ENCODE results near the gene USP35. TPM values are rescaled to one million over a fixed set of nuclear protein-coding genes. Genes with fewer than 3 reads are reported as not detected.

USP35 gene
- total RNA-seq, 1 experiment from 2014 or later, result 6.0 TPM

DNA sequence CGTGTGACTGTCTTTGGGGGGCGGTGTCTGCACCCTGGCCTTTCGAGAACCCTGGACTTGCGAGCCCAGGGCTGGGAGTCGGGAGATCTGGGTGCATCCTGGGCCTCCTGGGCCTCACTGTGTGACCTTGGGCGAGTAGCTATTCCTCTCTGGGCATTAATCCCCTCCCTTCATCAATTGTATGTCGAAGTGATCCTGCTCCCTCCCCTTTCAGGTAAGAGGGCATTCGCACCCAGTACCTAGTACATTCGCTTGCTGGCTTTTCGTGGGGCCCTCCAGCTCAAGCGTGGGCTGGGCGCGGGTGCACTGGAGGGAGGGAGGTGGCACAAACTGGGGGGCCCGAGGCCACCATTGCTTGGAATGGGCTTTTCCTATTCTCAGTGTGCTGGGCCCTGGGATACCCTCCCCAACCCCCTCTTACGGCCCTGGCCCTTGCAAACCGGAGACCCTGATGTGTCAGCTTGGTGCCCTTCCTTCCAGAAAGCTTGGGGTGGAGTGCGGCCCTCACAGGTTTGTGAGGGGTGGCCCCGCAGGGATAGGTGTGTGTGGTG is 530 bp downstream of the USP35 start:
- CTCF ChIA-PET, result no interaction called here
- intact Hi-C loops (cut with micrococcal nuclease), result no loop called here
- no peak for TF ChIP-seq FOSL1 (IDR thresholded peaks at IDR 0.05; ENCODE audit: low read depth)
- TF ChIP-seq ZFX (IDR thresholded peaks at IDR 0.05), result peak; percentile 46; the same call in 1 of the 2 replicates

DNA sequence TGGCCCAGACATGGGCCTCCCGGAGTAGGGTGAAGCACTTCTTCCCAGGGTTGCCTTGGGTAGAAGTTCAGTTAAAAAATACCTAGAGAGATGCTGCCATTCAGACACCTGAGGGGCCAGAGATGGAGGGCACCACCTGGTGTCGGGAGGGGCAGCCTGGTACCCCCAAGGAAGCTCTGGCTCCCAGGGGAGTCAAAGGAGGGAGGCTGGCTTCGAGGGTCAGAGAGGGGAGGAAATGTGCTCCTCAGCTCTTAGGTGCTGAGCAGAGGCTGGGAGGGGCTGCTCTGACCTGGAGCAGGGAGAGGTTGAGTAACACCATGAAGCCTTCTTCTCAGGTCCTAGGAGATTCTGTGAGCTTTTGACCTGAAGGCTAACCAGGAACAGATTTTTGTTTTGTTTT is 1.1 kb downstream of the USP35 start:
- ChIA-PET RAD21 (ENCODE audit: low non-redundant PET in 1 of 2, low total read pairs in 2 of 2, uncharacterized antibody in 2 of 2, unreplicated experiment in 2 of 2) (no interaction called here), CTCF (no interaction called here), POLR2A (no interaction called here)
- Histone ChIP-seq H3K4me1 (ENCODE audit: control insufficient read depth in 1 of 2, insufficient read depth in 2 of 2, low read length in 2 of 2) (peaks cover 8 to 48% of the 10 kb centered on the region in 2 experiments), H4K20me1 (ENCODE audit: insufficient read depth) (no peaks in the 10 kb centered on the region), H3K79me2 (ENCODE audit: insufficient read depth, low read length) (no peaks in the 10 kb centered on the region), H3K9ac (ENCODE audit: low read length) (no peak overlapping the region), H3K27ac (ENCODE audit: low read depth, low read length) (no peak overlapping the region), H3K9me3 (ENCODE audit: control insufficient read depth in 1 of 2, insufficient read depth in 1 of 2, low read depth in 1 of 2, low read length in 2 of 2) (no peaks in the 10 kb centered on the region), H3K36me3 (ENCODE audit: control insufficient read depth in 1 of 2, insufficient read depth in 2 of 2, low read length in 2 of 2) (no peaks in the 10 kb centered on the region), H3K4me2 (ENCODE audit: low read length) (peak overlapping the region; percentile 88), H2AFZ (ENCODE audit: low read depth, low read length, poor library complexity, severe bottlenecking) (no peak overlapping the region), H3K9me2 (ENCODE audit: insufficient read depth) (no peaks in the 10 kb centered on the region), H3K4me3 (replicated peaks in 1 of 2; ENCODE audit: low read depth in 1 of 2, low read length in 2 of 2) (peak overlapping the region; percentile 66 to 80; a peak in 2 of 4 replicates), H3K27me3 (ENCODE audit: insufficient read depth, low read length) (no peaks in the 10 kb centered on the region)
- ATAC-seq (no peak), DNase-seq (ENCODE audit: low read depth, low spot score) (no peak)
- BruUV-seq (replicated peaks), result no TSS peak
- no peak for TF ChIP-seq ELF1 (IDR thresholded peaks at IDR 0.05; ENCODE audit: borderline replicate concordance, low read depth)
- no peak for TF ChIP-seq CBX3 (IDR thresholded peaks at IDR 0.05; ENCODE audit: low read depth)
- TF ChIP-seq EGR1 (IDR thresholded peaks at IDR 0.05; ENCODE audit: low read depth), result no peak
- no peak for TF ChIP-seq RAD21 (IDR thresholded peaks at IDR 0.05; ENCODE audit: low read depth)
- TF ChIP-seq, protein P1, sequence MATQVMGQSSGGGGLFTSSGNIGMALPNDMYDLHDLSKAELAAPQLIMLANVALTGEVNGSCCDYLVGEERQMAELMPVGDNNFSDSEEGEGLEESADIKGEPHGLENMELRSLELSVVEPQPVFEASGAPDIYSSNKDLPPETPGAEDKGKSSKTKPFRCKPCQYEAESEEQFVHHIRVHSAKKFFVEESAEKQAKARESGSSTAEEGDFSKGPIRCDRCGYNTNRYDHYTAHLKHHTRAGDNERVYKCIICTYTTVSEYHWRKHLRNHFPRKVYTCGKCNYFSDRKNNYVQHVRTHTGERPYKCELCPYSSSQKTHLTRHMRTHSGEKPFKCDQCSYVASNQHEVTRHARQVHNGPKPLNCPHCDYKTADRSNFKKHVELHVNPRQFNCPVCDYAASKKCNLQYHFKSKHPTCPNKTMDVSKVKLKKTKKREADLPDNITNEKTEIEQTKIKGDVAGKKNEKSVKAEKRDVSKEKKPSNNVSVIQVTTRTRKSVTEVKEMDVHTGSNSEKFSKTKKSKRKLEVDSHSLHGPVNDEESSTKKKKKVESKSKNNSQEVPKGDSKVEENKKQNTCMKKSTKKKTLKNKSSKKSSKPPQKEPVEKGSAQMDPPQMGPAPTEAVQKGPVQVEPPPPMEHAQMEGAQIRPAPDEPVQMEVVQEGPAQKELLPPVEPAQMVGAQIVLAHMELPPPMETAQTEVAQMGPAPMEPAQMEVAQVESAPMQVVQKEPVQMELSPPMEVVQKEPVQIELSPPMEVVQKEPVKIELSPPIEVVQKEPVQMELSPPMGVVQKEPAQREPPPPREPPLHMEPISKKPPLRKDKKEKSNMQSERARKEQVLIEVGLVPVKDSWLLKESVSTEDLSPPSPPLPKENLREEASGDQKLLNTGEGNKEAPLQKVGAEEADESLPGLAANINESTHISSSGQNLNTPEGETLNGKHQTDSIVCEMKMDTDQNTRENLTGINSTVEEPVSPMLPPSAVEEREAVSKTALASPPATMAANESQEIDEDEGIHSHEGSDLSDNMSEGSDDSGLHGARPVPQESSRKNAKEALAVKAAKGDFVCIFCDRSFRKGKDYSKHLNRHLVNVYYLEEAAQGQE (IDR thresholded peaks at IDR 0.05; ENCODE audit: low read depth), result no peak
- TF ChIP-seq, protein P2, sequence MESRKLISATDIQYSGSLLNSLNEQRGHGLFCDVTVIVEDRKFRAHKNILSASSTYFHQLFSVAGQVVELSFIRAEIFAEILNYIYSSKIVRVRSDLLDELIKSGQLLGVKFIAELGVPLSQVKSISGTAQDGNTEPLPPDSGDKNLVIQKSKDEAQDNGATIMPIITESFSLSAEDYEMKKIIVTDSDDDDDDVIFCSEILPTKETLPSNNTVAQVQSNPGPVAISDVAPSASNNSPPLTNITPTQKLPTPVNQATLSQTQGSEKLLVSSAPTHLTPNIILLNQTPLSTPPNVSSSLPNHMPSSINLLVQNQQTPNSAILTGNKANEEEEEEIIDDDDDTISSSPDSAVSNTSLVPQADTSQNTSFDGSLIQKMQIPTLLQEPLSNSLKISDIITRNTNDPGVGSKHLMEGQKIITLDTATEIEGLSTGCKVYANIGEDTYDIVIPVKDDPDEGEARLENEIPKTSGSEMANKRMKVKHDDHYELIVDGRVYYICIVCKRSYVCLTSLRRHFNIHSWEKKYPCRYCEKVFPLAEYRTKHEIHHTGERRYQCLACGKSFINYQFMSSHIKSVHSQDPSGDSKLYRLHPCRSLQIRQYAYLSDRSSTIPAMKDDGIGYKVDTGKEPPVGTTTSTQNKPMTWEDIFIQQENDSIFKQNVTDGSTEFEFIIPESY (IDR thresholded peaks at IDR 0.05; ENCODE audit: extremely low read depth, insufficient replicate concordance, low read length), result no peak
- TF ChIP-seq ZNF274 (IDR thresholded peaks at IDR 0.05; ENCODE audit: low read depth, low read length), result no peak
- TF ChIP-seq, protein P3, sequence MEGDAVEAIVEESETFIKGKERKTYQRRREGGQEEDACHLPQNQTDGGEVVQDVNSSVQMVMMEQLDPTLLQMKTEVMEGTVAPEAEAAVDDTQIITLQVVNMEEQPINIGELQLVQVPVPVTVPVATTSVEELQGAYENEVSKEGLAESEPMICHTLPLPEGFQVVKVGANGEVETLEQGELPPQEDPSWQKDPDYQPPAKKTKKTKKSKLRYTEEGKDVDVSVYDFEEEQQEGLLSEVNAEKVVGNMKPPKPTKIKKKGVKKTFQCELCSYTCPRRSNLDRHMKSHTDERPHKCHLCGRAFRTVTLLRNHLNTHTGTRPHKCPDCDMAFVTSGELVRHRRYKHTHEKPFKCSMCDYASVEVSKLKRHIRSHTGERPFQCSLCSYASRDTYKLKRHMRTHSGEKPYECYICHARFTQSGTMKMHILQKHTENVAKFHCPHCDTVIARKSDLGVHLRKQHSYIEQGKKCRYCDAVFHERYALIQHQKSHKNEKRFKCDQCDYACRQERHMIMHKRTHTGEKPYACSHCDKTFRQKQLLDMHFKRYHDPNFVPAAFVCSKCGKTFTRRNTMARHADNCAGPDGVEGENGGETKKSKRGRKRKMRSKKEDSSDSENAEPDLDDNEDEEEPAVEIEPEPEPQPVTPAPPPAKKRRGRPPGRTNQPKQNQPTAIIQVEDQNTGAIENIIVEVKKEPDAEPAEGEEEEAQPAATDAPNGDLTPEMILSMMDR (IDR thresholded peaks at IDR 0.05 in 2 of 3, conservative IDR thresholded peaks at IDR 0.05 in 1 of 3; ENCODE audit: borderline replicate concordance in 1 of 3, insufficient read depth in 1 of 3, low read depth in 2 of 3, low read length in 2 of 3), result no peak
- intact Hi-C loops (cut with micrococcal nuclease), result no loop called here

More for the DNA sequence above, 530 bp downstream of the USP35 start:
- H3K9ac ChIP-seq (ENCODE audit: low read length), result peak overlapping the region; percentile 64
- peak overlapping the region; percentile 88 for H3K4me2 ChIP-seq (ENCODE audit: low read length)
- ATAC-seq (peak; percentile 3), DNase-seq (ENCODE audit: low read depth, low spot score) (no peak)
- H4K20me1 ChIP-seq (ENCODE audit: insufficient read depth), result no peaks in the 10 kb centered on the region
- no peaks in the 10 kb centered on the region for H3K9me3 ChIP-seq (ENCODE audit: control insufficient read depth in 1 of 2, insufficient read depth in 1 of 2, low read depth in 1 of 2, low read length in 2 of 2)
- H2AFZ ChIP-seq (ENCODE audit: low read depth, low read length, poor library complexity, severe bottlenecking), result no peak overlapping the region
- no peaks in the 10 kb centered on the region for H3K79me2 ChIP-seq (ENCODE audit: insufficient read depth, low read length)
- H3K4me1 ChIP-seq (ENCODE audit: control insufficient read depth in 1 of 2, insufficient read depth in 2 of 2, low read length in 2 of 2), result peaks cover 8 to 42% of the 10 kb centered on the region in 2 experiments
- H3K36me3 ChIP-seq (ENCODE audit: control insufficient read depth in 1 of 2, insufficient read depth in 2 of 2, low read length in 2 of 2), result no peaks in the 10 kb centered on the region
- no peaks in the 10 kb centered on the region for H3K9me2 ChIP-seq (ENCODE audit: insufficient read depth)
- H3K4me3 ChIP-seq (replicated peaks in 1 of 2; ENCODE audit: low read depth in 1 of 2, low read length in 2 of 2), result peak overlapping the region; percentile 66 to 80
- POLR2A ChIA-PET, result interaction anchor here (1.2 kb wide), 1 partner anchor 20 kb away, joined by 8 read pairs; no protein-coding TSS in a partner anchor
- RAD21 ChIA-PET (ENCODE audit: low non-redundant PET in 1 of 2, low total read pairs in 2 of 2, uncharacterized antibody in 2 of 2, unreplicated experiment in 2 of 2), result interaction anchor here in 1 of 2 experiments (0.6 kb wide), 1 partner anchor 243 kb away, joined by 3 read pairs; no protein-coding TSS in a partner anchor
- BruUV-seq (replicated peaks), result no TSS peak
- H3K27me3 ChIP-seq (ENCODE audit: insufficient read depth, low read length), result no peaks in the 10 kb centered on the region
- no peak overlapping the region; the same call in 1 of the 2 replicates for H3K27ac ChIP-seq (ENCODE audit: low read depth, low read length)
